SK-N-SH (cell line): ENCODE results near the gene ARHGEF19.

ENCODE experiments used
- CTCF ChIP-seq: fragments of 200-600 bp; sonication (generic); IDR thresholded peaks from 2 replicates; pipeline ENCODE4 v1.6.1; 2017; ENCODE audit warnings: antibody characterized with exemption, mild to moderate bottlenecking, moderate library complexity
- EP300 ChIP-seq, 2 experiments: IDR thresholded peaks; 2 replicates each; pipeline versions ENCODE4 v1.4.0 to v1.6.1; 2012; ENCODE audit warnings: borderline replicate concordance in 1 of 2, low read depth in 1 of 2, low read length in 1 of 2
- EZH2phosphoT487 ChIP-seq: fragments of 200-600 bp; sonication (generic); IDR thresholded peaks from 2 replicates; pipeline ENCODE4 v1.6.1; 2017; ENCODE audit warnings: low read depth, mixed run types, mild to moderate bottlenecking, antibody characterized with exemption, moderate library complexity, borderline replicate concordance
- FOXM1 ChIP-seq: IDR thresholded peaks from 2 replicates; pipeline ENCODE4 v1.4.0; 2012; ENCODE audit warnings: low read depth, mild to moderate bottlenecking
- JUND ChIP-seq: IDR thresholded peaks from 2 replicates; pipeline ENCODE4 v1.4.0; 2012

GRCh38 chr1:16224472-16224871 is 12.0 kb upstream of the ARHGEF19 start:
- TF ChIP-seq EP300 (IDR thresholded peaks at IDR 0.05; ENCODE audit: borderline replicate concordance in 1 of 2, low read depth in 1 of 2, low read length in 1 of 2): no peak
- TF ChIP-seq CTCF: no peak
- TF ChIP-seq JUND: no peak
- TF ChIP-seq FOXM1: no peak
- TF ChIP-seq EZH2phosphoT487: no peak
